ENCODE measurements around the gene PPP1R9A.

Gene PPP1R9A

GRCh38 chr7:95047291-95047690 lies 139.9 kb downstream of the PPP1R9A start:
- H3K27ac ChIP-seq (ENCODE audit: low read length): no peak overlapping the region
- no peak overlapping the region for H3K9ac ChIP-seq (ENCODE audit: low read length)
- H3K4me3 ChIP-seq (ENCODE audit: low read length): no peak overlapping the region
- H3K36me3 ChIP-seq (ENCODE audit: control insufficient read depth, low read depth, low read length): no peaks in the 10 kb centered on the region
- peaks cover 6% of the 10 kb centered on the region for H3K4me1 ChIP-seq (ENCODE audit: control insufficient read depth, low read depth, low read length)
- H3K27me3 ChIP-seq (ENCODE audit: control insufficient read depth, insufficient read depth, low read length): no peaks in the 10 kb centered on the region
- no peaks in the 10 kb centered on the region for H3K9me3 ChIP-seq (ENCODE audit: control insufficient read depth, low read depth, low read length)

- no peak overlapping the region for H3K4me3 ChIP-seq (ENCODE audit: low read length)
- H3K9me3 ChIP-seq (ENCODE audit: control insufficient read depth, low read depth, low read length): no peaks in the 10 kb centered on the region
- H3K9ac ChIP-seq (ENCODE audit: low read length): no peak overlapping the region
- no peak overlapping the region for H3K27ac ChIP-seq (ENCODE audit: low read length)
- no peaks in the 10 kb centered on the region for H3K27me3 ChIP-seq (ENCODE audit: control insufficient read depth, insufficient read depth, low read length)
- H3K36me3 ChIP-seq (ENCODE audit: control insufficient read depth, low read depth, low read length): no peaks in the 10 kb centered on the region
- no peaks in the 10 kb centered on the region for H3K4me1 ChIP-seq (ENCODE audit: control insufficient read depth, low read depth, low read length)
These were observed 145.2 kb downstream of the PPP1R9A start for GRCh38 chr7:95052566-95053094.

DNA sequence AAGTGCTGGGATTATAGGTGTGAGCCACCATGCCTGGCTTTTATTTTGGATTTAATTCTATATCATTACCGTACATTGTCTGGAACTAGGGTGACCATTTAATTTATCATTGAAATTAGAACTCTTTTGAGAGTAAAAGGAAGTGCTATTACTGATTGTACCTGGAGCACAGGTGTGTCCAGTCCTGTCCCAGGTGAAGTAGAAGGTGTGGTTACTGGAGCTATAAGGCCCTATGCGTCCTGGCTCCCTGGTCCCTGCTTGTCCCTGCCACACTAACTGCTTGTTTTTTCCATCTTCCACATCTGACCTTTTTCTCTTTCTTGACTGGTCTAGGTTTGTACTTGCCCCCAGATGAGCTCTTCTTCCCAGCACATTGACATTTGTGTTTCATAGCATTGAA lies 147.0 kb downstream of the PPP1R9A start:
- Histone ChIP-seq H3K9me3 (ENCODE audit: control insufficient read depth, low read depth, low read length) (no peaks in the 10 kb centered on the region), H3K27ac (ENCODE audit: low read length) (no peak overlapping the region), H3K27me3 (ENCODE audit: control insufficient read depth, insufficient read depth, low read length) (no peaks in the 10 kb centered on the region), H3K36me3 (ENCODE audit: control insufficient read depth, low read depth, low read length) (no peaks in the 10 kb centered on the region), H3K4me1 (ENCODE audit: control insufficient read depth, low read depth, low read length) (no peaks in the 10 kb centered on the region), H3K4me3 (ENCODE audit: low read length) (no peak overlapping the region), H3K9ac (ENCODE audit: low read length) (no peak overlapping the region)

GRCh38 chr7:95055295-95055694 lies 147.9 kb downstream of the PPP1R9A start:
- no peaks in the 10 kb centered on the region for H3K27me3 ChIP-seq (ENCODE audit: control insufficient read depth, insufficient read depth, low read length)
- no peaks in the 10 kb centered on the region for H3K9me3 ChIP-seq (ENCODE audit: control insufficient read depth, low read depth, low read length)
- H3K36me3 ChIP-seq (ENCODE audit: control insufficient read depth, low read depth, low read length): no peaks in the 10 kb centered on the region
- H3K27ac ChIP-seq (ENCODE audit: low read length): no peak overlapping the region
- H3K4me3 ChIP-seq (ENCODE audit: low read length): no peak overlapping the region
- H3K4me1 ChIP-seq (ENCODE audit: control insufficient read depth, low read depth, low read length): no peaks in the 10 kb centered on the region
- H3K9ac ChIP-seq (ENCODE audit: low read length): no peak overlapping the region

- H3K9ac ChIP-seq (ENCODE audit: low read length): no peak overlapping the region
- no peaks in the 10 kb centered on the region for H3K36me3 ChIP-seq (ENCODE audit: control insufficient read depth, low read depth, low read length)
- H3K9me3 ChIP-seq (ENCODE audit: control insufficient read depth, low read depth, low read length): no peaks in the 10 kb centered on the region
- H3K27ac ChIP-seq (ENCODE audit: low read length): no peak overlapping the region
- no peaks in the 10 kb centered on the region for H3K4me1 ChIP-seq (ENCODE audit: control insufficient read depth, low read depth, low read length)
- no peaks in the 10 kb centered on the region for H3K27me3 ChIP-seq (ENCODE audit: control insufficient read depth, insufficient read depth, low read length)
- no peak overlapping the region for H3K4me3 ChIP-seq (ENCODE audit: low read length)
These were observed 148.8 kb downstream of the PPP1R9A start for GRCh38 chr7:95056107-95056739.

DNA sequence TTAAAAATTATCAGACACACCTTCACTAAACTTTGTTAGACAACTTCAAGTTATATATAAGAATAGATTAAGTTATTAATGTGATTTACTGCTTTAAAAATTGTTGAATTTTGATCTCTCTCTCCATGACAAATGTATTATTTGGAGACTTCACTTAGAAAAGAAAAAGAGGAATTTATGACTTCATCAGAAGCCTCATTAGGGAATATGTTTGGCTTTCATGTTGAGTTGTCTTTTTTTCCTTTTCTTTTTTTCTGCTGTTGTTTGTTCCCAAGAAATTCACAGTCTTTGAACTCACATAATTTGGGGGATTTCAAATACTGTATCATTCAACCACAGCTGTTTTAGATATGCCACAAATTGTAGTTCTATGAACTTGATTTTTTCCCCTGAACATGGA lies 149.5 kb downstream of the PPP1R9A start:
- Histone ChIP-seq H3K27me3 (ENCODE audit: control insufficient read depth, insufficient read depth, low read length) (no peaks in the 10 kb centered on the region), H3K36me3 (ENCODE audit: control insufficient read depth, low read depth, low read length) (no peaks in the 10 kb centered on the region), H3K4me1 (ENCODE audit: control insufficient read depth, low read depth, low read length) (no peaks in the 10 kb centered on the region), H3K27ac (ENCODE audit: low read length) (no peak overlapping the region), H3K9ac (ENCODE audit: low read length) (no peak overlapping the region), H3K4me3 (ENCODE audit: low read length) (no peak overlapping the region), H3K9me3 (ENCODE audit: control insufficient read depth, low read depth, low read length) (no peaks in the 10 kb centered on the region)

GRCh38 chr7:95059842-95060313 lies 152.5 kb downstream of the PPP1R9A start:
- Histone ChIP-seq H3K27me3 (ENCODE audit: control insufficient read depth, insufficient read depth, low read length) (no peaks in the 10 kb centered on the region), H3K4me3 (ENCODE audit: low read length) (no peak overlapping the region), H3K27ac (ENCODE audit: low read length) (no peak overlapping the region), H3K36me3 (ENCODE audit: control insufficient read depth, low read depth, low read length) (no peaks in the 10 kb centered on the region), H3K4me1 (ENCODE audit: control insufficient read depth, low read depth, low read length) (no peaks in the 10 kb centered on the region), H3K9me3 (ENCODE audit: control insufficient read depth, low read depth, low read length) (no peaks in the 10 kb centered on the region), H3K9ac (ENCODE audit: low read length) (no peak overlapping the region)

GRCh38 chr7:95062901-95063300 lies 155.5 kb downstream of the PPP1R9A start:
- Histone ChIP-seq H3K27ac (ENCODE audit: low read length) (no peak overlapping the region), H3K9ac (ENCODE audit: low read length) (no peak overlapping the region), H3K4me3 (ENCODE audit: low read length) (no peak overlapping the region), H3K9me3 (ENCODE audit: control insufficient read depth, low read depth, low read length) (no peaks in the 10 kb centered on the region), H3K27me3 (ENCODE audit: control insufficient read depth, insufficient read depth, low read length) (no peaks in the 10 kb centered on the region), H3K4me1 (ENCODE audit: control insufficient read depth, low read depth, low read length) (peaks cover 5% of the 10 kb centered on the region), H3K36me3 (ENCODE audit: control insufficient read depth, low read depth, low read length) (no peaks in the 10 kb centered on the region)

DNA sequence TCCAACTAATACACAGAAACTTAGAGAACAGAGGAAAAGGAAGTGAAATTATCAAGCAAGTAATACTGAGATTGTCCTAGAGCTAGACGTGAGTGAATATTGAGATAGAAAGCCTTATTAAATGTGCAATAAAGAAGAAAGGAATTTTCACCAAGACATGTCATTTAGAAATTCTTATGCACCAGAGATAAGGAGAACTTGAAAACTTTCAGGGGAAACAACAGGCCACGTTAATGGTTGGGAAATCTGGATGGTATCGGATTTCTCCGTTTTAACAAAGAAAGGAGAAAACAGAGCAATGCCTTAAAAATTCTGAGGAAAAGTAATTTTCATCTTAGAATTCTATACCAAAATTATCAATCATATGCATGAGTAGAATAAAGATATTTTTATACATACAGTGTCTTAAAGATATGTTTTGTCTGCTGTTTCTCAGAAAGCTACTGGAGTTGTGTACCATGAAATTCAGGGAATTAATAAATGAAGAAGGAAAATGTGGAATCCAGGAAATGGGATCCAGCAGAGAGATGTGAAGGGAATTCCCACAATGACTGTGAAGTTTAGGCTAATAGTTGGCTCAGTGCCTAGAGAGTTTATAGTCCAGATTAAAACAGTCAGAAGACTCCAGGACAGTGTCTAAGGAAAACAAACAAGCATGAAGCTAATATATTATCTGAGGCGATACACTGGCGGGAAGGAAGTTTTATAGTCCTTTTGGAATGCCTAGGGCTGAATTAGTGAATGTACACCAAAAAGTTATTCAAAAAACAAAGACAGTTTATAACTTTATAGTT lies 159.5 kb downstream of the PPP1R9A start:
- Histone ChIP-seq H3K9me3 (ENCODE audit: control insufficient read depth, low read depth, low read length) (no peaks in the 10 kb centered on the region), H3K4me3 (ENCODE audit: low read length) (no peak overlapping the region), H3K27ac (ENCODE audit: low read length) (no peak overlapping the region), H3K36me3 (ENCODE audit: control insufficient read depth, low read depth, low read length) (no peaks in the 10 kb centered on the region), H3K4me1 (ENCODE audit: control insufficient read depth, low read depth, low read length) (peaks cover 8% of the 10 kb centered on the region), H3K27me3 (ENCODE audit: control insufficient read depth, insufficient read depth, low read length) (no peaks in the 10 kb centered on the region), H3K9ac (ENCODE audit: low read length) (no peak overlapping the region)

GRCh38 chr7:95088536-95089215 lies 181.3 kb downstream of the PPP1R9A start:
- no peaks in the 10 kb centered on the region for H3K36me3 ChIP-seq (ENCODE audit: control insufficient read depth, low read depth, low read length)
- H3K9ac ChIP-seq (ENCODE audit: low read length): no peak overlapping the region
- no peak overlapping the region for H3K4me3 ChIP-seq (ENCODE audit: low read length)
- no peaks in the 10 kb centered on the region for H3K27me3 ChIP-seq (ENCODE audit: control insufficient read depth, insufficient read depth, low read length)
- H3K9me3 ChIP-seq (ENCODE audit: control insufficient read depth, low read depth, low read length): no peaks in the 10 kb centered on the region
- H3K27ac ChIP-seq (ENCODE audit: low read length): no peak overlapping the region
- H3K4me1 ChIP-seq (ENCODE audit: control insufficient read depth, low read depth, low read length): no peaks in the 10 kb centered on the region

GRCh38 chr7:95089414-95090315 lies 182.3 kb downstream of the PPP1R9A start:
- Histone ChIP-seq H3K9me3 (ENCODE audit: control insufficient read depth, low read depth, low read length) (no peaks in the 10 kb centered on the region), H3K27me3 (ENCODE audit: control insufficient read depth, insufficient read depth, low read length) (no peaks in the 10 kb centered on the region), H3K36me3 (ENCODE audit: control insufficient read depth, low read depth, low read length) (no peaks in the 10 kb centered on the region), H3K9ac (ENCODE audit: low read length) (no peak overlapping the region), H3K27ac (ENCODE audit: low read length) (no peak overlapping the region), H3K4me1 (ENCODE audit: control insufficient read depth, low read depth, low read length) (no peaks in the 10 kb centered on the region), H3K4me3 (ENCODE audit: low read length) (no peak overlapping the region)

Measured in iPS-18a (cell line).